ENCODE results near the gene NF1. TPM values are rescaled to one million over a fixed set of nuclear protein-coding genes. Genes with fewer than 3 reads are reported as not detected.
A peak's percentile ranks its signal among the peaks of the same experiment; 100 is the strongest.
"Not testable (repeated sequence)": the region's sequence is repeated elsewhere in the genome, so short reads cannot be mapped to it uniquely, and the experiment has no call there.

Gene NF1
- polyA plus RNA-seq, result 10.0 TPM

GRCh38 chr17:31094600-31095235 lies at the start of gene NF1:
NF1 (plus strand) TSS chr17:31094977; CDS start chr17:31095310, 333 bp downstream.
- H3K27me3 Mint-ChIP-seq, result no peaks in the 10 kb centered on the region
- peak within 1 kb of the TSS; percentile 88 to 95 (median 90) for H3K27ac Mint-ChIP-seq

GRCh38 chr17:31046856-31047425 lies 47.8 kb upstream of the NF1 start:
- not testable (repeated sequence) for H3K36me3 Mint-ChIP-seq, H3K9me3 Mint-ChIP-seq, H3K27ac Mint-ChIP-seq, H3K4me3 Mint-ChIP-seq, H3K4me1 Mint-ChIP-seq, H3K27me3 Mint-ChIP-seq

More at GRCh38 chr17:31094600-31095235, at the start of gene NF1:
- Mint-ChIP-seq H3K4me3 (peak within 1 kb of the TSS; percentile 85 to 98 (median 94)), H3K4me1 (peaks cover 10 to 12% (median 12%) of the 10 kb centered on the region in 3 donors), H3K36me3 (no peaks in the 10 kb centered on the region), H3K9me3 (no peaks in the 10 kb centered on the region)

- no peaks in the 10 kb centered on the region for H3K27me3 Mint-ChIP-seq
- H3K4me3 Mint-ChIP-seq, result no peak overlapping the region
- no peak overlapping the region for H3K27ac Mint-ChIP-seq
- peaks cover 0 to 1% (median 0%) of the 10 kb centered on the region in 3 donors for H3K9me3 Mint-ChIP-seq
- peaks cover 3% of the 10 kb centered on the region for H3K36me3 Mint-ChIP-seq
- peaks cover 0 to 1% (median 0%) of the 10 kb centered on the region in 3 donors for H3K4me1 Mint-ChIP-seq
Measured at GRCh38 chr17:31048142-31048541, 46.6 kb upstream of the NF1 start.

GRCh38 chr17:31048780-31049179 lies 46.0 kb upstream of the NF1 start:
- no peak overlapping the region for H3K27ac Mint-ChIP-seq

GRCh38 chr17:31050948-31051347 lies 43.8 kb upstream of the NF1 start:
- Mint-ChIP-seq H3K36me3 (peaks cover 3% of the 10 kb centered on the region), H3K4me3 (no peak overlapping the region), H3K27me3 (no peaks in the 10 kb centered on the region), H3K4me1 (peaks cover 0 to 1% (median 0%) of the 10 kb centered on the region in 3 donors), H3K27ac (no peak overlapping the region), H3K9me3 (peaks cover 0 to 1% (median 0%) of the 10 kb centered on the region in 3 donors)

More at GRCh38 chr17:31048780-31049179, 46.0 kb upstream of the NF1 start:
- Mint-ChIP-seq H3K9me3 (peaks cover 0 to 1% (median 0%) of the 10 kb centered on the region in 3 donors), H3K36me3 (peaks cover 3% of the 10 kb centered on the region), H3K27me3 (no peaks in the 10 kb centered on the region), H3K4me3 (no peak overlapping the region), H3K4me1 (peaks cover 0 to 1% (median 0%) of the 10 kb centered on the region in 3 donors)

- Mint-ChIP-seq H3K27me3 (no peaks in the 10 kb centered on the region), H3K36me3 (peaks cover 3% of the 10 kb centered on the region), H3K4me1 (peaks cover 0 to 1% (median 0%) of the 10 kb centered on the region in 3 donors), H3K4me3 (no peak overlapping the region), H3K9me3 (peaks cover 0 to 1% (median 0%) of the 10 kb centered on the region in 3 donors), H3K27ac (no peak overlapping the region)
Measured at GRCh38 chr17:31051506-31051905, 43.3 kb upstream of the NF1 start.

- H3K9me3 Mint-ChIP-seq, result peaks cover 0 to 1% (median 0%) of the 10 kb centered on the region in 3 donors
- H3K27ac Mint-ChIP-seq, result no peak overlapping the region
- H3K4me1 Mint-ChIP-seq, result peaks cover 0 to 1% (median 0%) of the 10 kb centered on the region in 3 donors
- no peak overlapping the region for H3K4me3 Mint-ChIP-seq
- no peaks in the 10 kb centered on the region for H3K27me3 Mint-ChIP-seq
- H3K36me3 Mint-ChIP-seq, result peaks cover 3% of the 10 kb centered on the region
Measured at GRCh38 chr17:31052187-31052889, 42.4 kb upstream of the NF1 start.

GRCh38 chr17:31053071-31053470 lies 41.7 kb upstream of the NF1 start:
- H3K36me3 Mint-ChIP-seq, result peaks cover 3% of the 10 kb centered on the region
- H3K27ac Mint-ChIP-seq, result no peak overlapping the region
- H3K4me3 Mint-ChIP-seq, result no peak overlapping the region

GRCh38 chr17:31054761-31055160 lies 40.0 kb upstream of the NF1 start:
- no peaks in the 10 kb centered on the region for H3K36me3 Mint-ChIP-seq
- H3K27ac Mint-ChIP-seq, result no peak overlapping the region
- no peaks in the 10 kb centered on the region for H3K27me3 Mint-ChIP-seq
- no peak overlapping the region for H3K4me3 Mint-ChIP-seq
- H3K4me1 Mint-ChIP-seq, result peaks cover 0 to 1% (median 0%) of the 10 kb centered on the region in 3 donors
- peaks cover 0 to 1% (median 0%) of the 10 kb centered on the region in 3 donors for H3K9me3 Mint-ChIP-seq

More at GRCh38 chr17:31053071-31053470, 41.7 kb upstream of the NF1 start:
- peaks cover 0 to 1% (median 0%) of the 10 kb centered on the region in 3 donors for H3K9me3 Mint-ChIP-seq
- peaks cover 0 to 1% (median 0%) of the 10 kb centered on the region in 3 donors for H3K4me1 Mint-ChIP-seq
- H3K27me3 Mint-ChIP-seq, result no peaks in the 10 kb centered on the region

GRCh38 chr17:31058976-31059375 lies 35.8 kb upstream of the NF1 start:
- H3K9me3 Mint-ChIP-seq, result no peaks in the 10 kb centered on the region
- peak overlapping the region in 1 of 3 donors; percentile 43 for H3K27ac Mint-ChIP-seq
- peaks cover 0 to 2% (median 0%) of the 10 kb centered on the region in 3 donors for H3K4me1 Mint-ChIP-seq
- no peaks in the 10 kb centered on the region for H3K36me3 Mint-ChIP-seq
- no peaks in the 10 kb centered on the region for H3K27me3 Mint-ChIP-seq
- no peak overlapping the region for H3K4me3 Mint-ChIP-seq

- H3K27me3 Mint-ChIP-seq, result no peaks in the 10 kb centered on the region
- H3K9me3 Mint-ChIP-seq, result no peaks in the 10 kb centered on the region
- no peaks in the 10 kb centered on the region for H3K36me3 Mint-ChIP-seq
- peaks cover 0 to 3% (median 0%) of the 10 kb centered on the region in 3 donors for H3K4me1 Mint-ChIP-seq
- H3K4me3 Mint-ChIP-seq, result no peak overlapping the region
- H3K27ac Mint-ChIP-seq, result no peak overlapping the region
Measured at GRCh38 chr17:31060791-31061550, 33.8 kb upstream of the NF1 start.

- Mint-ChIP-seq H3K36me3 (no peaks in the 10 kb centered on the region), H3K27me3 (no peaks in the 10 kb centered on the region), H3K9me3 (no peaks in the 10 kb centered on the region), H3K27ac (no peak overlapping the region), H3K4me1 (peaks cover 0 to 3% (median 0%) of the 10 kb centered on the region in 3 donors), H3K4me3 (no peak overlapping the region)
Measured at GRCh38 chr17:31061678-31062077, 33.1 kb upstream of the NF1 start.

GRCh38 chr17:31062346-31062745 lies 32.4 kb upstream of the NF1 start:
- peaks cover 0 to 3% (median 0%) of the 10 kb centered on the region in 3 donors for H3K4me1 Mint-ChIP-seq
- no peaks in the 10 kb centered on the region for H3K27me3 Mint-ChIP-seq
- no peak overlapping the region for H3K27ac Mint-ChIP-seq
- no peaks in the 10 kb centered on the region for H3K36me3 Mint-ChIP-seq
- no peaks in the 10 kb centered on the region for H3K9me3 Mint-ChIP-seq
- H3K4me3 Mint-ChIP-seq, result no peak overlapping the region

GRCh38 chr17:31064707-31065106 lies 30.1 kb upstream of the NF1 start:
- H3K36me3 Mint-ChIP-seq, result no peaks in the 10 kb centered on the region
- no peaks in the 10 kb centered on the region for H3K27me3 Mint-ChIP-seq
- H3K9me3 Mint-ChIP-seq, result no peaks in the 10 kb centered on the region
- peaks cover 0 to 5% (median 2%) of the 10 kb centered on the region in 3 donors for H3K4me1 Mint-ChIP-seq
- no peak overlapping the region for H3K4me3 Mint-ChIP-seq
- H3K27ac Mint-ChIP-seq, result peak overlapping the region in 1 of 3 donors; percentile 6

All from IgD-negative memory B cell (primary cell).